ENCODE measurements around the gene TMEM52. TPM values are rescaled to one million over a fixed set of nuclear protein-coding genes. Genes with fewer than 3 reads are reported as not detected.
A peak's percentile ranks its signal among the peaks of the same experiment; 100 is the strongest.

The TMEM52 gene
- polyA plus RNA-seq, 1 donor from 2014 or later, result not detected

DNA sequence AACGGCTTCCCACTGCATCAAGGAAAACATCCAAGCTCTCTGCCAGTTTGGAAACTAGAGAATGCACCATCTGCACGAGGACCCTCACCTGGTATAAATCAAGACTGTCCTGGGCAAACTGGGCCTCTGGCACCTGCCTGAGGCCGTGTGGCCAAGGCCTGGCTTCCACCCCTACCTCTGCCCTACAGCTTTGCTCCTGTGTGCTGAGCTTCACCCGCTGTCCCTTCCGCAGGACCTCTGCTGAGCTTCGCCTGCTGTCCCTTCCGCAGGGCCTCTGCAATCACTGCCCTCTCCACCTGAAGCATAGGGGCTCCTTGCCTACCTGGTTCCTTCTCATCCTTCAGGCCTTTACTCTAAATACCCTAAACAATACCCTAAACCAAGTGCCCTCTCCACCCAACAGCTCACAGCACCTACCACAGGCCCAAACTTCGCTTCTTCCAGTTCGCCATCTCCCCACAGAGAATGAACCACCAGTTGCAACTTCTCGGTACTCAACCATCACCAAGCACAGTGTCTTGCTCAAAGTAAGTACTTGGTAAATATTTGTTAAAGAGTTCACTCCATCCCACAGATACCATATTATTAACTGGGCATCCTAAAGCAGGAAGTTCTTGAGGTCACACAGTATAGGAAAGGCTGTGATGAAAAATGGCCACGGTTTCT, 46.6 kb downstream of the TMEM52 start:
- Mint-ChIP-seq H3K4me3 (peak overlapping the region in 2 of 4 donors; percentile 63 to 65), H3K27me3 (no peaks in the 10 kb centered on the region), H3K9me3 (no peaks in the 10 kb centered on the region), H3K27ac (peak overlapping the region; percentile 40 to 98 (median 75)), H3K36me3 (peaks cover 2% of the 10 kb centered on the region), H3K4me1 (peaks cover 56 to 64% (median 57%) of the 10 kb centered on the region in 3 donors)

GRCh38 chr1:1869469-1869868, 49.6 kb downstream of the TMEM52 start:
- Mint-ChIP-seq H3K27ac (peak overlapping the region; percentile 4 to 83 (median 7)), H3K36me3 (peaks cover 2% of the 10 kb centered on the region), H3K4me3 (peak overlapping the region in 2 of 4 donors; percentile 23 to 38), H3K9me3 (no peaks in the 10 kb centered on the region), H3K27me3 (no peaks in the 10 kb centered on the region), H3K4me1 (peaks cover 52 to 60% (median 56%) of the 10 kb centered on the region in 3 donors)

Other genes starting within 250 kb of the TMEM52 start
- 41.0 TPM for gene SLC35E2B, start 226.5 kb downstream of the TMEM52 start, polyA plus RNA-seq
- 20.7 TPM for gene CDK11A, start 194.9 kb downstream of the TMEM52 start, polyA plus RNA-seq
- gene NADK, start 140.8 kb downstream of the TMEM52 start, polyA plus RNA-seq, result 55.6 TPM
- 40.0 TPM for gene GNB1, start 28.2 kb downstream of the TMEM52 start, polyA plus RNA-seq
- gene CALML6, start 4.0 kb downstream of the TMEM52 start, polyA plus RNA-seq, result not detected
- not detected for gene CFAP74, start 84.5 kb upstream of the TMEM52 start, polyA plus RNA-seq
- gene GABRD, start 100.1 kb upstream of the TMEM52 start, polyA plus RNA-seq, result not detected
- gene PRKCZ, start 131.1 kb upstream of the TMEM52 start, polyA plus RNA-seq, result 12.0 TPM